HL-60 (cell line): ENCODE data around the gene RHEX.

Source experiments
- DNase-seq, 2 experiments: peaks; one replicate each; pipeline ENCODE4 v3.0.0-alpha.2; 2010 to 2020; ENCODE audit warnings: low read depth in 1 of 2, low spot score in 1 of 2
- H3K27ac ChIP-seq: fragments of 250-450 bp; sonication (Bioruptor Pico); replicated peaks from 2 replicates; pipeline ENCODE4 v1.5.1; 2020; ENCODE audit warnings: mild to moderate bottlenecking, moderate library complexity
- H3K27me3 ChIP-seq: fragments of 250-450 bp; sonication (Bioruptor Pico); 2 replicates; pipeline ENCODE4 v1.5.1; 2021; ENCODE audit warnings: mild to moderate bottlenecking, moderate library complexity; ENCODE audit not compliant: insufficient read depth, poor library complexity, severe bottlenecking
- H3K4me3 ChIP-seq: replicated peaks from 2 replicates; pipeline ENCODE4 v1.5.1; 2011; ENCODE audit warnings: mild to moderate bottlenecking, control low read depth, low read length; ENCODE audit not compliant: insufficient read depth
- CTCF ChIP-seq: IDR thresholded peaks from one replicate; pipeline ENCODE4 v1.5.1; 2011; ENCODE audit warnings: low read length, control low read depth, inconsistent platforms; ENCODE audit not compliant: insufficient read depth
- GABPA ChIP-seq: IDR thresholded peaks from 2 replicates; pipeline ENCODE4 v1.6.1; 2012; ENCODE audit warnings: low read depth
- POLR2AphosphoS5 ChIP-seq: IDR thresholded peaks from 2 replicates; pipeline ENCODE4 v1.6.1; 2012; ENCODE audit warnings: low read depth
- REST ChIP-seq: IDR thresholded peaks from 2 replicates; pipeline ENCODE4 v1.6.1; 2012; ENCODE audit warnings: low read depth; ENCODE audit not compliant: insufficient replicate concordance
- SPI1 ChIP-seq: IDR thresholded peaks from 2 replicates; pipeline ENCODE4 v1.6.1; 2012; ENCODE audit warnings: low read depth, mild to moderate bottlenecking, borderline replicate concordance

The RHEX gene

GRCh38 chr1:206039046-206039973 is 13.7 kb upstream of the RHEX start:
- H3K27me3 ChIP-seq: no peaks in the 10 kb centered on the region

GRCh38 chr1:206040328-206040727 is 12.6 kb upstream of the RHEX start:
- Histone ChIP-seq H3K27me3 (no peaks in the 10 kb centered on the region), H3K4me3 (no peak overlapping the region), H3K27ac (no peak overlapping the region)
- DNase-seq: no peak
- TF ChIP-seq CTCF (no peak), REST (no peak), SPI1 (no peak), GABPA (no peak), POLR2AphosphoS5 (no peak)

More at GRCh38 chr1:206039046-206039973, 13.7 kb upstream of the RHEX start:
- H3K27ac ChIP-seq: no peak overlapping the region
- TF ChIP-seq POLR2AphosphoS5 (no peak), SPI1 (peak; percentile 40; the same call in 1 of the 2 replicates), CTCF (no peak), REST (no peak), GABPA (no peak)
- no peak for DNase-seq
- H3K4me3 ChIP-seq: no peak overlapping the region

GRCh38 chr1:206041640-206042039 is 11.3 kb upstream of the RHEX start:
- no peak overlapping the region for H3K27ac ChIP-seq
- no peak overlapping the region for H3K4me3 ChIP-seq
- H3K27me3 ChIP-seq: no peaks in the 10 kb centered on the region
- no peak for DNase-seq
- TF ChIP-seq SPI1 (no peak), POLR2AphosphoS5 (no peak)

GRCh38 chr1:206047271-206047670 is 5.7 kb upstream of the RHEX start:
- H3K27ac ChIP-seq: no peak overlapping the region
- DNase-seq: no peak
- no peak overlapping the region for H3K4me3 ChIP-seq

More at GRCh38 chr1:206047271-206047670, 5.7 kb upstream of the RHEX start:
- TF ChIP-seq POLR2AphosphoS5 (no peak), REST (no peak), SPI1 (no peak), GABPA (no peak), CTCF (no peak)
- no peaks in the 10 kb centered on the region for H3K27me3 ChIP-seq
